Dermis microvascular lymphatic vessel endothelial cell (primary cell): Measurements from ENCODE around the gene RAPGEF1. TPM values are rescaled to one million over a fixed set of nuclear protein-coding genes. Genes with fewer than 3 reads are reported as not detected.

Source experiments
- DNase-seq, 2 donors: peaks; one replicate each; pipeline versions ENCODE4 v3.0.0 to v3.0.0-alpha.2; 2010; ENCODE audit warnings: low read depth in 2 of 2
- total RNA-seq: library from RNA; depleted of rRNA; stranded (reverse); fragments of >200 nt; gene quantifications from 2 replicates; pipeline ENCODE4 v1.2.1, GENCODE V29; 2014

The RAPGEF1 gene
- total RNA-seq, 1 donor from 2014 or later, result 32.9 TPM

DNA sequence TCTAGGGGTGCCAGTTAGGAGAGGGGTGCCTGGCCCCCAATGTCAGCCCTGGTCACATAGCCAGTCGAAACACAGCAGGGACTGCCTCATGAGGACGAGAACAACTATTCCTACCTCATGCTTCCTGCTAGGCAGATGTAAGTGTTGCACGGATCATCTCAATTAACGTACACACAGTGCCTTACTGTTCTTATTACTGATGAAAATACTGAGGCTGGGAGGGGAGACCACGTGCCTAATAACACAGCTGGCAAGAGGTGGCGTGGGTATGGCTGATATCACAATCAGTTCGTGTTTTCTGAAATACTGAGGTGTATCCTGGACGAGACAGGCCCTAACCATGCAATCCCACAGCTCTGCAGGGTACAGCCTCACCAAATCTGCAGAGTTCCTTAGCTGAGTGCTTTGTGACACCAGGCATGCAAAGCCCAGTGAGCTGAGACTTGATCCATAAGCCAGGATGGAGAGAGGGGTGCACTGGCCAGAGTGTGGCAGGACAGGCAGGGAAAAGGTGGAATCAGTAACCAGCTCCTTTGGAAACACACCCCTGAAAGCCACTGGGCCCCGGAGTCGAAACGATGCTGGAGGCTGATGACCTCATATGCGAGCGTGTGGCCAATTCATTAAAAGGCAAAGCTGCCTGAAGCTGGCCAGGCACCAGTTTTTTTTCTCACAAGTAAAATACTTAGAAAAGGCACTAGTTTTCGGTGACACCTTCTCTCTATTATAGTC is 130.6 kb downstream of the RAPGEF1 start:
- DNase-seq, result peak in 1 of 2 donors; percentile 42

DNA sequence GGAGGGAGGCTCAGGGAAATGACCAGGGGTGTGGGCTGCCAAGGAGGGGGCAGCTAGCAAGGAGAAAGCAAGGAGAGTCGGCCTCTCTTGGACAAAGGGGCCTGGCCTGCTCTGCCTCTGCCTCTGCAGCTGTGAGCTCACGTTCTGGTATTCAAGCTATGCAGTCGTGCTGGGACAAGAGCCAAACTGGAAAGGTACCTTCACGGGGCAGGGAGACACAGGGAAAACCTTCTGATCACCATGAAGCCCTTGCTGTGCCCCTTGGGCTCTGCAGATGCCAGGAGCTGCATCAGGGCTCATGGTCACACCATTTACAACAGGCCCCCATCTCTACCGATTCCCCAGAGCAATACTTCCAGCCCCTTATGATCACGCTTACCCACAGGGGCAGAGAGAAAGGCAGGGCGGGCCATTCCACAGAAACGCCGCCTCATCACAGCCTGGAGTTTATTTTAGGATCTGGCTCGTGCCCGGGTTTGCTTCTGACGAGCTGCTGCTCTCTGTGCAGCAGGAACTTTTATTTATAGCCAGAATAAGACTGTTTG is 131.3 kb downstream of the RAPGEF1 start:
- DNase-seq, result peak; percentile 66 to 84

DNA sequence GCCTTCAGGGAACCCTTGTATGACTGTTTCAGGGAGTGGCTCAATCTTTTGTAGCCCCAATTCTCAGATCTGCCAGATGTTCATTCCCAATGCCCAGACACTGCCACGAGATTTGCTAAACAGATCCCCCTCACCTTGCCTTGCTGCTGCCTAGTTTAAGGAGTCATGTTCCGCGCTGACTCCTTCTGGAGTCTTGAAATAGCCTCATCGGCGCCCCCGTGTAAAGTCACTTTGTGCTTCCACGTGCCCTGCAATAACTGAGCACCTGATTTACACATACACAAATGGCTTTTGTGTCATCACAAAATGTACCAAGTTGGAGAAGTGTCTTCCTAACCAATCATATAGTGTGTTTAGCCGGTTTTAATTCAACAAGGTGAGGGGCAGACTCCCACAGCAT is 132.3 kb downstream of the RAPGEF1 start:
- no peak for DNase-seq

DNA sequence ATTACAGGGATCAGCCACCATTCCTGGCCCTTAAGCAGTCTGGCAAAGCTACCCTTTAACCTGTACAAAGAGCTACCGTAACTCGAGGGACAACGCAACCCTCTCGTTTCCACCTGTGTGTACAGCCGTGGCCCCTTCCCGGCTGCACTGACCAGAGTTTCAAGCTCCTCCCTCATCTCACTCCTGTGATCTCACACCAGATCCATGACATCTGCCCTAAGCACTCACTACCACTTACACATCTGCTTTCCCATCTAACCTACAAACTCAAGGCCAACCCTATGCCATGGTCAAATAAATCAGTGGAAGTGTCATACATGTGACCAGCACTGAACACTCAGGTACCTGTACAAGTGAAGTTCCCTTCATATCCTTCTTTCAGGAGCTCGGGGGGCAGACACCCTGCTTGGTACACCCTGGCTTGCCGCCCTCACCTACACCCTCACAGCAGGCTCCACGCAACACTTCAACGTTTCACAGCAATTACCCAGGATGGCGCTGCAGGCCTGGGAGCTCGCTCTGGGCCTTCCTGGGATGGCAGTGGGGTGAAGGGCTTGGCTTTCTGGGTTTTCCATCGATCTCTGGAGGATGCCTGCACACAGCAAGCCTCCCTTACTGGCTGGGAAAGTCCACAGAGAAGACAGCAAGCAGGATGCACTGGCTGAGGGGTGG is 132.8 kb downstream of the RAPGEF1 start:
- DNase-seq, result no peak

DNA sequence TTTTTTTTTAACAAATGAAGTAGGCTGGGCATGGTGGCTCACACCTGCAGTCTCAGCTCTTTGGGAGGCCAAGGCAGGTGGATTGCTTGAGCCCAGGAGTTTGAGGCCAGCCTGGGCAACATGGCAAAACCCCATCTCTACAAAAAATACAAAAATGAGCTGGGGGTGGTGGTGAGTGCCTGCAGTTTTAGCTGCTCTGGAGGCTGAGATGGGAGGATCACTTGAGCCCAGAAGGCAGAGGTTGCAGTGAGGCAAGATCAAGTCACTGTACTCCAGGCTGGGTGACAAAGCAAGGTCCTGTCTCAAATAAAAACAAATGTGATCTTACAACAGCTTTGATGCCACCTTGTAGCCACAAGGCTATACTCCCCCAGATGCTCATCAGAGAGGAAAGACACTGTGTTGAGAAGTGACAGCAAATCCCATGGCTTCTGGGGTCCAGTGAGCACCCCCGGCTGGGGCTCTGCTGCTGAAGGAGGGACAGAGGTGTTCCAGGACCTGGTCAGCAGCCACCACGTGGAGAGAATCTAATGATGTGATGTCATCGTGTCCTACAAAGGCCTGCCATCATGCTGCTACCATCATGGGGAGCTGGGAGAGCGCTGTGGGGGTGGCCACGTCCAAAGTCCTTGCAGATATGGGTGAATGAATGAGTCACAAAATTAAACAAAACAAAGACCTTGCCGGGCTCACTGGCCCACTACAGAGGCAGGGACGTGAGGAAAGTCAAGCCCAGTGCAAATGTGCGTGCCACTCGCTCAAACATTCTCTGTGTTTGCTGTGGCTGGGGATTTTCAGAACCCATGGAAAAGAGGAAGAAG is 133.9 kb downstream of the RAPGEF1 start:
- DNase-seq, result no peak

DNA sequence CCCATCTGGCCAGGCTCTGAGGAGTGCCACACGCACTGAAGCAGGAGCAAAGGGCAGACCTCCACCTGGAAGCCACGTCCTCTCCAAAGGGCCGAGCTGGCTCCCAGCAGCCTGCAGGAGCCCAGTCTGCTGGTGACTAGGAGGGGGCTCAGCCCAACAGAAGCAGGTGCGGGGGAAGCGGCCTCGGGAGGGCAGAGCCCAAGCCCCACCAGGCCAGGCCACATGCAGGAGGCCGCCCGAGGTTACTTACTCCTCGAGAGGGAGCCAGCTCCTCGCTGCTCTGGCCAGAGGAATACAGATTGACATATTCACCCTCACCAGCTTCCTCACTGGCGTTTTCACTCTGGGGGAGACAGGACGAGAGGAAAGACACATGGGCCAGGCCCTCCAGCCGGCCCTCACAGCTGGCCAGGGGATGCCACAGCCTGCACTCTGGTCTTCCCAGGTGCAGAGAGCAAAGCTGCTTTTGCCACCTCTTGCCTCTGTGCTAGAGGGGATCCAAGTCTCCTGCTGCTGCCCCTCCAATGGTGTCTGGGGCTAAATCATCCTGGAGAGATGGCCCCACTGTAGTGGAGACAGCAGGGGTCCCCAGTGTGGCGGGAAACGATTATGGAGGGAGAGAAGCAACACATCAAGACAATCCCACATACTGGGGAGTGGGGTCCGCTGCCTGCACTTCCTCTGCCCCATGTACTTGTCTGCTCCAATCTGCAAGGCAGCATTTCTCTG is 136.0 kb downstream of the RAPGEF1 start:
- no peak for DNase-seq

DNA sequence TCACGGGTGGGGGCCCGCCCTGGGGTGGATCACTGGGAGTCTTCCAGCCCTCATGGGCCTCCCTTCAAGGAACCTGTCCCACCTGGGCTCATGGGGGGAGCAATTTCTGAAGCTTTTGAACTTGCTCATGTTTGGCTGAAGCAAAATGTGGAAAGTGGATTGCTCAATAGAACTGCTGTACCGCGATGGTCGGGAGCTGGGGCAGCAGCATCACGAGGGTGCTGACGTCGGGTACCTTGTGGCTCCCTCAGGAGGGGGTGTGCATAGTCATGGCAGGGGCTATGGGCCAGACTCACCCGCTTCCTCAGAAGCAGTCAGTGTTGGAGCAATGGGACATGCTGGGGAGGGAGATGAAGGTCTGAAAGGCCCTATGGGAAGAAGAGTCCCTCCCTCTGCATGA is 136.7 kb downstream of the RAPGEF1 start:
- DNase-seq, result no peak

DNA sequence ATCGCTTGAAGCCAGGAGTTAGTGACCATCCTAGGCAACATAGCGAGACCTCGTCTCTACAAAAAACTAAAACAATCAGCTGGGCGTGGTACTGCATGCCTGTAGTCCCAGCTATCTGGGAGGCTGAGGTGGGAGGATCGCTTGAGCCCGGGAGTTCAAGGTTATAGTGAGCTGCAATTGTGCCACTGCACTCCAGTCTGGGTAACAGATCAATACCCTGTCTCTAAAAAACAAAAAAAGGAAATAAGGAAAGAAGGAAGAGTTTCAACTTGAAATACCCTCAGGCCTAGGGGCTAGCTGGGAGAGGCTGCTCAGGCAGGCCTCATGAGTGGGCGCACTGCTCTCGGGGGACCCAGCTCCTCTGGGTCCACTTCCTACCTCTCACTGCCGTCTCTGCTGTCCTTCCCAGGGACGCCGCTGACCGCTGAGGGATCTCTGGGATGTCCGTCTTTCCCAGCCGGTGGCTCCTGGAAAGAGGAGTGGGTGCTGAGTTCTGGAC is 138.1 kb downstream of the RAPGEF1 start:
- no peak for DNase-seq

DNA sequence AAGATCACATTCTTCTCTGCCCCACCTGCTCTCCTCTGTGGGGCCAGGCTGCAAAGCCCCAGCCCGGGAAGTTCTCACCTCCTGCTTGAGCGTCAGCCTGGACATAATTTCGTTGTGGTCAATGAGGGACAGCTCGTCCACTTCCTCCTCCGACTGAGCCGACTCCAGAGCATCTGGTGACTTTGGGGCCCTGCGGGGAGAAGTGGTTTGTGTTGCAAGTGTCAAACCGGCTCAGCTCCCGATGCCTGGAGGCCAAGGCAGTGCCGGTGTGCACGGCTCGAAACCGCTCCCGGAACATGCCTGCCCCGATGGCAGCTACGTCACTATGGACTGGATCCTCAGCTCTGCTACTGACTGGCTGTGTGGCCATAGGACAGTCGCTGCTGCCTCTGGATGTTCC is 141.8 kb downstream of the RAPGEF1 start:
- DNase-seq, result no peak

DNA sequence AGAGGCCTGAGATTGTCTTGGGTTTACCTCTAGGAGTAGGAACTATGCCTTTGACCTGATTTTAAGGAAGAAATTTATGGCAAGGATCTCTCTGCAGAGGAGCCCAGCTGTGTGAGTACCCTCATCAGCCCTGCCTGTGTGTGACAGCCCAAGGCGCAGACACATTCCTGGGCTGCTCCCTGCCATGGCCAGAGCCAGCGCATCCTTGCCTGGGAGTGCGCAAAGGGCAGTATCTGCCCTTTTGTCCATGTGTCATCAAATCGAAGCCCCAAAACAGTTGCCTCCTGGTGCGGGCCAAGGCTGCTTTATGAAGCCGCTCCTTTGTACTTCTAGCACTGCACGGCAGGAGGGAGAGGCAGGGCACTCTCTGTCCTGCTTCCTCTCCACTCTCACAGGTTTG is 142.6 kb downstream of the RAPGEF1 start:
- no peak for DNase-seq

DNA sequence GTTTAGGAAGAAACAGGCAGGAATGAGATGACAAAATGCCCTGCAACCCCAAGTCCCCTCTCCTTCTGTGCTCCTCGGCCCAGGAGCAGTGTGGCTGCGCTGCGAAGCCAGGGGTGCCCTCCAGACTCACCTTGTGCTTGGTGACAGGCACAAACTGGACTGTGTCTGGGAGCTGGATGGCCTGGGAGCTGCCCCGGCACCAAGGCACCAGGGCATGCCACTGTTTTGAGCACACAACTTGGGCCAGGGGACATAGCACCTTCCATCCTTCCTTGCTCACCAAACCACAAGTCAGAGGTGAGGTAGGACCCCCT is 143.5 kb downstream of the RAPGEF1 start:
- no peak for DNase-seq

DNA sequence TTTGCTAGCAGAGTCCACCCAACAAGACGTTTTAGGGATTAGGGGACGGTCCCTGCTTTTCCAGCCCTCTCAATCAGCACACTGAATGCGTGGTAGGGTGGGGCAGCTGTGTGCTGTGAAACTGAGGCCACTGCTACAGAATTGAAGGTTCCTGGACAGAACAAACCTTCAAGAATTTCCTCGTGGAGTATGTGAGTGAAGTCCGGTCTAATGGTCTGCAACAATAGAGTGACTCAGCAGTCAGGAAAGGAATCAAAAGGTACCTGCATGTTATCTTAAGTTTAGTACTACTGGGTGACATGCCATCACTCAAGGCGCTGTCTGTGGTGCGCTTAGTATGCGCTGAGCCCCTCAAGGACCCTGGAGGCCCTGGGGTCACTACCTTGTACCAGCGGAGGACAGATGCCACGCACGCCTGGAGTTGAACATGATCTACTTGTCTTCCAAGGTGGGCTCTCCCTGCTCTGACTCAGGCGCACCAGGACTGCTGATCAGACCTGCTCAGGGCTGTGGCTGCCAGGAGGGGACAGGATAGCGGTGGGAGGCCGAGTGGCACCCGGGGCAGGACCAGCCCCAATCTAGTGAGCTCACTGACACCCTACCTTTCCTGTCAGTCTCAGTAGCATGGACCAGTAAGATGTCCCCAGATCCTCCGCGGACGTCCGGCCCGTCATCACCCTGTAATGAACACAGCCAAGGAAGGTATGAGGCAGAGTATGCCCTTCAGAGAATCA is 144.0 kb downstream of the RAPGEF1 start:
- DNase-seq, result peak in 1 of 2 donors; percentile 78

DNA sequence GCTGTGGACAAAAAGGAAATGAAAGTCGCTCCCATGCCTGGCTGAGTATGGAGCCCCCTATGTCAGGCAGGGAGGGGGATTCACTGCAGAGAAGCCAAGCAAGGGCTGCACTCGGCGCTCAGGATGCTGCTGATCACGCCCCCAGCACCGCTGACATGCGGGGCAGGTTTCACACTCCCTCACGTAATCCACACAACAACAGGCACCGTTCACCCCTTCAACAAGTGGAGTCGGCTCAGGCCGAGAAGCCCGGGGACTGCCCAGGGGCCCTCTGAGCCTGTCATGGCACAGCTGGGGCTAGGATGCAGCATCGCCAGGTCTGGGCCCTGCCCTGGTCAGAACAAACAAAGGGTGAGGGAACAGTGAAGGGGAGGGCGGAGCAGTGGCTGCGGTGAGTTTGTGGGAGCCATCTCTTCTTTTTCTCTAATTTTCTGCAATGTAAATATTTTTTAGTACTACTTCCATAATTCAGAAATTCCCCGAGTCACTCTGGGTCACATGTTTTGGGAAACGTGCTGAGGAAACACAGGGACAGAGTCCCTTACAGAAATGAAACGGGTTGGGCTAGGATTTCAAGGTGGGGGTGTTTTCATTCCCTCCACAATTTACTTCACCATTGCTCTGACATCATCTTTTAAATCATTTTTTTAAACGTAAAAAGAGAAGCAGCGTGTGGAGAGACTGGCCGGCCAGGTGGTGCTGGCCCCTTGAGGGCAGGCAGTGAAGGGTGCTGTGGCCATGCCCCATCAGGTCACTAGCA is 144.8 kb downstream of the RAPGEF1 start:
- no peak for DNase-seq

DNA sequence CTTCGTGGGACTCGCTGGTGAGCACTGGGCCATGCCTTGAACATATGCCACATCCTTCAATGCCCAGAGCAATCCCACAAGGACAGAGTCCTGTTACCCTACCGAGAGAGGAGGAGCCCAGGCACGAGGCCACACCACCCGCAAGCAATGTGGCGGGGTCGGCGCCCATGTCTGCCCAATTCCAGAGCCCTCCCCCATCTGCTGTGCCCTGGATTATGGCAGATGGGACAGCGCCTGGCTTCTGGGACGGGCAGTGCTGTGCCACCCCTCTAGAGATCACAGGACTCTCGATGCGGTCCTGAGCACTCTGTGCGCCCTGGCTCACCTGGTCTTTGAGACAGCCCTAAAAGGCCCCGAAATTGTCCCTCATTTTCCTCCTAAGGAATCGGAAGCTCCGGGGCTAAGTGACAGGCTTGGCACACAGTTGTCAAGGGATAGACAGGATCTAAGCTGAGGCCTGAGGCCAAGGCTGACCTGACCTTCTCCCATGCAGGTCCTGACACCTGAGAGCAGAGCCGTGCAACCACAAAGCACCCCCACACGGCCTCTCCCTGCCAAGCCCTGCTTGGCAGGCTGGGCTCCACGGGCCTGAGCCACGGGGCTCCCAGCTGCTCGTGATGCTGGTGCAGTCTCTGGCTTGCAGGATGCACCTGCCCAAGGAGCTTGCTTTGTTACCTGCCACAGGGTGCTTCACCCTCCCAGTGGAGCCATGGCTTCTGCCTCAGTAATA is 145.8 kb downstream of the RAPGEF1 start:
- no peak for DNase-seq

DNA sequence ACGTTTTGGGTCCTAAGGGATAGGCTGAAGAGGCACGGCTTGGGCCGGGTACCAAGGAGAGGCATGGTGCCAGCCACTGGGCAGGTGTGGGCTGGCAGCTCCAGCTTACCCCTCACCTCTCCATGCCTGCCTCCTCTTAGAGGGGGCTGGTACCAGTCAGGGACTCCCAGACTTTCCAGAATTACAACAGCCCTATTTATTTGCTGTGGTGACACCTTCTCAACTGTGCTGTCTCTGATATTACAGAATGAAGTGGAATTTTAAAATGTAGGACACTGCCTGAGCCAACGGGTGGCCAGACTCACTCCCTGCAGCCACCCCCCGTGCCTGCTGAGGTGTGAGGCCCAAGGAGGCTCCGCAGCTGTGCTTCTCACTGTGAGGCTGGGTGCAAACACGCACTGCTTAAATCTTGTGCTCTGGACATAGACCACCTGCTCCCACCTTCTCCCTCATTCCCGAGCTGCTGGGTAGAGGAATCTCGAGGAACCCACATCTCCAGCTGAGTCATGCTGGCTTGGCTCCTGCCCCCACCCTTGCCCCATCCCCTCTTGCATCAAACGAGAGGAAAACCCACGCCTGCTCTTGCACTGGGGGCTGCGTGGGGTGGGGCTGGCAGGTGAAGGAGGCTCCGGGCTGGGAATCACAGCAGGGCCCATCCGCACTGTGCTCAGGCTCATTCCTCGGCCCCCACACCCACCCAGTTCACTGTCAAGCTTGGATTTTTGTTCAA is 146.6 kb downstream of the RAPGEF1 start:
- DNase-seq, result no peak

DNA sequence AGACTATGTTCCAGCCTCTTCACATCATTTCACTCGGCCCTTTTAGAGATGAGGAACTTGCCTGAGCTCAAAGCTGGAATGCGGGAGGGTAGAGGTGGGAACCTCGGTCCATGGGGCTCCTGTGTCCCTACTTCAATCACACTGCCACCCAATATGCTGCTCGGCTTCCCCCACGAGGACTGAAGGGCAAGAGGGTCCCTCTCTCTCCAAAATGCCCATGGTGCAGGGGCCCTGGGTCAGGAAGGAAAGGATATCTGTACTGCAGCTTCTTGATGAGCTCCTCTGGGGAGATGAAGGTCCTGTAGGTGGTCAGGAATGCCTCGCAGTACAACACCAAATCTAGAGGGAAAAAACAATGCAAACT is 148.0 kb downstream of the RAPGEF1 start:
- no peak for DNase-seq

DNA sequence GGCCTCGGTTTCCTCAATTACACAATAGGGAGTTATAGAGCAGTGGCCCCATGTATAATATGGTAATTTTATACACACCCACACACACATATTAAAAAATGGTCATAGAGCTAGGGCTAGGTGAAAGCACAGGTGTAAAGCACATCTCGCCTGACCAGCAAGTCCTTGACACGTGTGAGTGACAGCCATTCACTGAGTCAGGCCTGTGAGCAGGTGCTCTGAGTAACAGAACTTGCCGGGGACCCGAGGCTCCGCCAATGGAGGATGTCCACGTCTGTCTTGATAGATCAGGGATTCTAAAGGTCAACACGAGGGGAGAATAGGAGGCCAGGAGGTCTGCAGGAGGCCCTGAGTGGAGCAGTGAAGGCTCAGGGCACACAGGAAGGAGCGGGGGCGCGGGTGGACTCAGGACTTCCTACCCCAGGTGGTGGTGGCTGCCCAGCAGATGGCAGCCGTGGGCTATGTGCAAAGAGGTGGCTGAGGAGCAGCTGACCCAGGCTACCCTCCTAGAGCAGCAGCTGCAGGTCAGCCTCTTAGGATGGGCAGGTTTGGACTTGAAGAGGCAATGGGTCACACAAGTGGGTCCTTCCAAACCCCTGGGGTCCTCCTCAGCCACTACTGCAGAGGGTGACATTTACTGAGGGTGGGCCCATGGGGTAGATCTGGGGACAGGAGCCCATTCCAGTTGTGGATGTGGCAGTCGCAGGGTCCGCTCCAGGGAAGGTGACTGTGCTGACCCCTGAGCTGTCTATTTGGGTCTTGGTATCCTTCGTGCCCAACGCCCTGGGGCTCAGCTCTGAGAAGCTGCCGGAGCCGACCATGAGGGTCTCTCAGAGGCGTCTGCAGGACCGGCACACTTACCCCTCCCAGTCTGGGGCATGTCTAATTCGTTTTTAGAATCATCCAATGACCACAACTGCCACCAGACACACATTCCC is 148.7 kb downstream of the RAPGEF1 start:
- peak; percentile 56 to 79 for DNase-seq

DNA sequence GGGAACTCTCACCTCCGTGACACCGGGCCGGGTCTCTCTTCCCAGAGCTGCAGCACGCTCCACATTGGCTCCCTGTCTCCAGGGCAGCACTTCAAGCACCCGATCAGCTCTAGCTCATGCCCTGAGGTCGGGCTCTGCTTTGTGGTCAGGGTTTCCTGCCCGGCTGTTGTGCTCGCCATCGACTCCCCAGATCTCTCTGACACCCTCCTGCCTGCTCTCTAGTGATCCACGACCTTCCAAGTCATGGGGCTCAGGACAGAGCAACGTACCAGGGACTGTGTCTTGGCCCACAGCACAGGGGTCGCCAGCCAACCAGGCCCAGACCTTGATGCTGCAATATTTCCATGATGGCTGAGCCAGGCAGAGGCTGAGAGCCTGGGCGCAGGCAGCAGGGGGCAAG is 149.4 kb downstream of the RAPGEF1 start:
- DNase-seq, result no peak
